HG02970 (cell line): ENCODE data around the gene PAGE2B.
"Not testable (repeated sequence)": the region's sequence is repeated elsewhere in the genome, so short reads cannot be mapped to it uniquely, and the experiment has no call there.

ENCODE experiments used
- ATAC-seq: cut with Tn5 transposase; IDR thresholded peaks from one replicate; pipeline ENCODE4 v1.9.1; 2021; ENCODE audit warnings: mild to moderate bottlenecking, moderate library complexity, moderate number of reproducible peaks; ENCODE audit not compliant: unreplicated experiment, low FRiP score

The PAGE2B gene, protein sequence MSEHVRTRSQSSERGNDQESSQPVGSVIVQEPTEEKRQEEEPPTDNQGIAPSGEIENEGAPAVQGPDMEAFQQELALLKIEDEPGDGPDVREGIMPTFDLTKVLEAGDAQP

DNA sequence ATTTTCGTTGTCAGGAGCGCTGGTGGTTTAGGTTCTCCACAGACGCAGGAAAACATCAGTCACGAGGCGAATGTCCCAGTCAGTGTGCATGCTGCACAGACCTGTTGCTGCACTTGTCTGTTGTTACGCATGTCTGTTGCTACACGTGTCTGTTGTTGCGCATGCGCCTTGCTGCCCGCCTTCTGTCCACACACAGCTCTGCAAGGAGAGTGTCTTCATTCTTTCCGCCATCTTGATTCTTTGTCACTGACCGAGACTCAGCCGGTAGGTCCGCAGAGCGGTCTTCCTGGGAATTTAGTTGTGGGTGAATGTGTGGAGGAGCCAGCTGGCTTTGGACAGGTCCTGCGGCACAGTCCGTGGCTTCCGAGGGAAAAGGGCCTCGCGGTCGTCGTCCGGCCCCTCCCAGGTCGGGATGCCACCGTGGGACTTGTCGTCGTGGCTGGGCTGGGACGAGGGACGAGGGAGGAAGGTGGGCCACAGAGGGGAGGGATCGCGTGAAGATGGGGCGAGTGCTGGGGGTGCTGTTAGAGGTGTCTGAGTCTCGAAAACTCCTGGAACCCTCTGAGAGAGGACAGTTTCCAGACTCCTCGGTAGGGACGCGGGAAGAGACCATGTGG, at the start of gene PAGE2B:
Gene PAGE2B (plus strand): TSS at position 180 of the 617 bp plus-strand sequence. CDS start 1,012 bp downstream, outside the sequence.
- no peak for ATAC-seq

DNA sequence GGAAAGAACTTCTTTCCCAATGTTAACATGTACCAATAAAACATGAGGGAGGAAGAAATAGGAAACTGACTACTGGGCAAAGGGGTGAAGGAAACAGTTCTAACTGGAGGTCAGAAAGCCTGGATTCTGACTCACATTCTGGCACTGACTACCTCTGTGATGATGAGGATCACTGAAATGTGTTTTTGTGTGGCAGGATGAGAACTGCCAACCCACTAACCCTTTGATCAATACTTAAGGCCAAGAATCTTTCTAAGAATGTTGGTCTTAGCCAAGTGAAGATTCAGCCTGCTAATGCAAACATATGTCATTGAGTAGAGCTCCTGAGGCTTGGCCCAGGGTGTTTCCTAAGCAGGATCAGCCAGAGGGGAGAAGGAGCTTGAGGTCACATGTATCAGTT, 48.7 kb upstream of the PAGE2B start:
- ATAC-seq = no peak

DNA sequence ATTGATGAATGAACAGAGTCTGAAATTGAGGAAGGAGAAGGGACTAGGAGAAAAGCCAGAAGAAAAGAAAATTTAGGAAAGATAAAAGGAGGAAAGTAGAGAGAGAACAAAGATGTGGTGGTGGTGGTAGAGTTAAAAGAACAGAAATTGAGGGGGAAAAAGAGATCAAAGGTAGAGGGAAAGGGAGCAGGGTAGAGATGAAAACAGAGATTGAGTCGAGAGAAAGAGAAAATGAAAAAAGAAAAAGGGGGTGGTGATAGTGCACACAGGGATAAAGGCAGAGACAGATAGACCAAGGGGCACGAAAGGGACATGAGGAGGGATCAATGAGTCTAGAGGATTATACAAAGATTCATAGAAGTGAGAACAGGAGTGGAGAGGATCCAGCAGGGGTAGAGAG, 48.0 kb upstream of the PAGE2B start:
- ATAC-seq = no peak

DNA sequence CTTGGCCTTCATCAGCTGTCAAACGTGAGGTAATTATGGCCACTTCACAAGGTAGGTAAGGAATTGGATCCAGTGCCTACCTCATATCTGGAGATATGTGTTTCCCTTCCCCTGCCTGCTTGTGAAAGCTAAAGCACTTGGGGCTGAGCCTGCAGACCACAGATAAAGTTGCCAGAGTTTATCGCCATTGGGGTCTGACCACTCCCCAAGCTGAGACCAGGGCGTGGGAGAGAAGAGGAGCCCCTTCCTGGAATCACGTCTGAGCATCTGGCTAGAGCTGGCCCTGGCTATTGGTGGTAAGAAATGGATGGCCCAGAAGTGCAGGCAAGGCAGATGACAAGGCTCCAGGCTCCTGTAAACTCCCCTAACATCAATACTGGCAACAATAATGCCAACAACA, 46.8 kb upstream of the PAGE2B start:
- ATAC-seq = no peak

DNA sequence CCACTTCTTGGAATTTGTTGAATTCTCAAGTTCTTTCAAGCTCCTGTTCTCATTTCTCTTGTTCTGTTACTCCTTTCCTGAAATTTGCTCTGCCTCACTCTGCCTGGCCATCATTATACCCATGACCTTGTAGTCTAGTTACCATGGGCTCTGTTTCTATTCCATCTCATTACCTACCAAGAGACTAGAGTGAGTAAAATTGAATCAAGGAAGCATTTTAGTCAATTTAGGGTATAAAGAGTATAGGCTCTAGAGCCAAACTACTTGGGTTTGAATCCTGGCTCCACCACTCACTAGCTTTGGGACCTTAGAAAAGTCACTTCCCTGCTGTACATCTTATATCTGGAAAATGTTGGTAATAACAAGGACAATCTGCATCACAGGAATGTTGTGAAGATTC, 46.2 kb upstream of the PAGE2B start:
- no peak for ATAC-seq

DNA sequence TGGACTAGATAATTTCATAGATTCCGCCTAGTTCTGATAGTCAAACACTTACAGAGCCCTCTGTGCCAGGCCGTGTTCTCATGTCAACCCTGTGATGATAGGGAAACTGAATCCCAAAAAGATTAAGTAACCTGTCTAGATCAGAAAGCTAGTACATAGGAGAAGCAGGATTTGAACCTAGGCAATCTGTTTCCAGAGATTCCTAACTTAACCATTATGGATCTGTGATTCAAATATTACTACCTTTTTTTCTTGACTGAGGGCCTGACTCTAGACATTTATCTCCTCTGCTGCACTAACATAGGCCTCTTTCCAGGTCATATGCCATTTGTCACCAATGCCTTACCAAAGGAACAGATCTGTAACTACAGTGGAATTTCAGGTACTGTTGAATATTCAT, 45.5 kb upstream of the PAGE2B start:
- no peak for ATAC-seq

DNA sequence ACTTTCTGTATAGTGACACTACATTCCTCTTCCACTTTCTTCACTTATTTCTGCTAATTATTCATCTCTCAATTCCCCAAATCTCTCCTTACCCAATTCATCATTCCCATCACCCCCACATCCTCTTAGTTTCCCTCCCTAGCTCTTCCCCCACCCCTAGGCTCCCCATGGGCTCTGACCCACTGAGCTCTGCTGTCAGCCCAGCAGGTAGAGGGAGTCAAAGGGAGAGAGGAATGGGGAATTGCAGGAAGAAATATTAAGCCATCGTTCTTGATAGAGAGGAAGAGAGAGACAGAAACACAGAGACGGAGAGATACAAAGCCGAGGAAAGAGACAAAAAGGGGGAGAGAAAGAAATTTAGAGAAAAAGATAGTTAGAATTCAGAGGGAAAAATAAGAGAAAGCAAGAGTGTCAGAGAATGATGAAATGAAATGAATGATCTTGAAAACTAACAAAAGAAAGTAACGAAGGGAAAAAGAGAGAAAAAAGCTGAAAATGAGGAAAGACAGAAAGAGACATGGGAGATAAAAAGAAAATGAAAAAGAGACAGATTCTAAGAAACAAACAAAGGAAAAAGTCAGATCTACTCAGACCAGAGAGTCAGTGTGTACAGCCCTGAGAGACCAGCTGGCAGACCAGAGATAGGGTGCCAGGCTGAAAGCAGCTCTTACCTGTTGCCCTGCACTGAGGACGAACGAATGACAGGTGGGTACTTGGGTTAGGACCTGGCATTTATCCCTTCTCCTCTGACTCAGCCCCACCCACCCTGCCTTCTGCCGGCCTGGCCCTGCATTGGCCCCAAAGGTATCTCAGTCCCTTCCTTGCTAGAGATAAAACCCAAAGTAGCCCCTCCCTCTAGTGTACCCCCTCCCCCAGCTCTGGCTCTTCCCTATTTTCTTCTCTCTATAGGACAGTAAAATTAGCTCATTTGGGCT, 44.3 kb upstream of the PAGE2B start, which contains the start of gene ALAS2:
Gene ALAS2 (minus strand): TSS at position 707 of the 935 bp plus-strand sequence. CDS start 4,977 bp downstream, outside the sequence.
- ATAC-seq = no peak

DNA sequence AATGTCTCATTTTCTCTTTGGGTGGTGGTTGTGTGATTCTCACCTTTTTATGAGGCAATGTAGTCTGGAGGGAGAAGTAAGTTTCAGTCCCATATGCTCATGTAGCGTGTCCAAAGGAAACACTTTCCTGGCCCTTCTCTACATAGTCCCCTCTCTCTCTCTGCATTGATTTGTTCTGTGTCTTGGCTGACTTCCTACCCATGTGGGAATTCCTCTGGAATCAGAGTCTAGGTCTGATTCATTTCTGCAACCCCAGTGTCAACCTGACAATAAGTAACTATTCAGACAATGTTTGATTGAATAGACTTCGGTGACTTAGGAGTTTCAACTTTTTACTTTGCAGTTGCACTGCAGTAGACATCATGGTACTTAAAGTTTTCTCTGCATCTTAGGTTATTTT, 41.4 kb upstream of the PAGE2B start:
- ATAC-seq = no peak

DNA sequence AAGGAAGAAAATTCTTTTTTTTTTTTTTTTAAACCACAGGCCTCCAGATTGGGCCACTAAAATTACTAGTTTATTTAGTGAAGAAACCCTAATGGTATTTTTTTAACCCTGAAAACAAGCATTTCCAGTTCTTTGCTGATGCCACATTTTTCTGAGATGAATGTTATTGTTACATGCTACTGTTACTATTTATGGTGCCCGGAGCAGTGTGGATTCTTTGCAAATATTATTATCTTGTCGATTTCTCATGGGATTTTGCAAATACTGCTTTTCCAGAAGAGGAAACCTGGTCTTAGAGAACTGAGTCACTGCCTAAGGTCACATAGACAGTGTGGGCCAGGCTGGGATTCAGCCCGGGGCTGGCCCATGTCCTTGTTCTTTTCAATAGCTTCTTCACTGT, 35.4 kb upstream of the PAGE2B start:
- no peak for ATAC-seq

DNA sequence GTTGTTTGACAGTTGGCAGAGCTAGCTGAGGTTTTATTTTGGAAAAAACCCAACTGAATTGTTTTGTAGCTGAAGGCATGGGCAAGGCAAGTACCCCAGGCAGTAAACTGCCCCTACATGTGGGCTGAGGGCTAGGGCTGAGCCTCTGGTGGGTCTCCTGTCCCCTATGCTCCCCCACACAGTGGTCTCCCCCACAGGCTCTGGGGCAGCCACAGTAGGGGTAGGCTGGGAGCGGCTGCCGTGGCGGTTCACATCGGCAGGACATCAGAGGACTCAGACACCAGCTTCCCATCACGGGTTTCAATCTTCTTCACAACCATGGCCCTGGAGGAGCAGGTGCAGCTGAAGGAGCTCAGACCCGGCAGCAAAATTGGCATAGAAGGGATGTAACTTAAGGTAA, 33.3 kb upstream of the PAGE2B start:
- no peak for ATAC-seq

DNA sequence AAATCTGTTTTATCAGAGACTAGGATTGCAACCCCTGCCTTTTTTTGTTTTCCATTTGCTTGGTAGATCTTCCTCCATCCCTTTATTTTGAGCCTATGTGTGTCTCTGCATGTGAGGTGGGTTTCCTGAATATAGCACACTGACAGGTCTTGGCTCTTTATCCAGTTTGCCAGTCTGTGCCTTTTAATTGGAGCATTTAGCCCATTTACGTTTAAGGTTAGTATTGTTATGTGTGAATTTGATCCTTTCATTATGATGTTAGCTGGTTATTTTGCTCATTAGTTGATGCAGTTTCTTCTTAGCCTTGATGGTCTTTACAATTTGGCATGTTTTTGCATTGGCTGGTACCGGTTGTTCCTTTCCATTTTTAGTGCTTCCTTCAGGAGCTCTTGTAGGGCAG, 24.2 kb upstream of the PAGE2B start:
- ATAC-seq = not testable (repeated sequence)

DNA sequence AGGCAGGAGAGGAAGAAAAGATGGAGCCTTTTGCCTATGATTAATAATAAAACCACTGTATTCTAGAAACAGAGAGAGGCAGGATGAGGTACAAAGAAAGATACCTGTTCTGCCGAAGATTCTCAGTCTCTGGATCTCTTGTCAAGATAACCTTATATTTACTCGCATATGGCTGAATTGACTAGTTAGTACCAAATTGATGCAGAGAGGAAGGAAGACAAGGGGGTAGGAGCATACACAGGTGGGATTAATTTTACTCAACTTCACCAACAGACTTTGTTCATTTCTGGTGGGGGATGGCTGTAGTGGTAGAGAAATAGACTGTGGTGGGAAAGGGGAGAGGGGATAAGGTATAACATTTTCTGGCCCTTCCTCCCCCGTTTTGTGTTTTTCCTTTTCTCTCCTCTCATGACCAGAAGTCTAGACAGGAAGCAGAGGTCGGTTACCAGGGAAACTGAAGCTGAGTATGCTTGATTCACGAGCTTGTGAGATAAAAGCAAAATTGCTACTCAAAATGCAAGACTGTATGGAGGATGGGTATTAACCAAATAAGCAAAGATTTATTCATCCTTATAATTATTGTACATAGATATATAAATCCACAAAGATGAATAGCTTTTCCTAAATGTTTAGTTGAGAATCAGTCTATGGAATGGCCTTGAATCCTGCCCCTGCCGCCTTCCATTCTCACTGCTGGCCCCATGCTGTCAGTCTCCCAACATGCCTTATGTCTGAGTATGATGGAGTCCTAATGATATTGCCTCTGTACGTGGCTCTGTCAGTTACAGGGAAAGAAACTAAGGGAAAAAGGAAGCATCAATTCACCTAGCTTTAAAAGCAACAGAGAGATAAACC, 17.8 kb upstream of the PAGE2B start:
- no peak for ATAC-seq

DNA sequence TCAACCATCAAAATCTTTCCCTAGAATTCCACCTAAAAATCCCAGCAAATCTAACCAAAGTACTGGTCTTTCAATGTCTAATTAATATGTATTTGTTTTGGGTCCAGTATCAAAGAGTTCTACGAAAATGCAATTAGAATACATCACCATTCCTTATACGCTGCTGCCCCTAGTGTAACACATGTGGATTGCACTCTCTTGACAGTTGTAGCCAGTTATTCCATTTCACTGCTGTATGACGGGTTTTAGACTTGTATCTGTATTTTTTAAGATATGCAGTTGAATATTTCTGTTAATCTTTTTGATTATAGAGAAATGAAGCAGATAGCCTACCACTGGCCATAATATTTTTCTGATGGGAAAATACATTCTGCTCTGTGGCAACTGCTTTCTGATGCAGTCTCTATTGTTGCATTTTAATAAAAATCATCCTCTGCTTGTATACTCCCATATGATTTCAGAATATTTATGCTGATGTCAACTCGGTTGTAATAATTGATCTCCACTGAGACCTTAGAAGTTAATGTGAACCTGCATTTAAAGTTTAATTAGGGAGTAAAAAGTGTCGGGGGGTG, 17.1 kb upstream of the PAGE2B start:
- no peak for ATAC-seq

DNA sequence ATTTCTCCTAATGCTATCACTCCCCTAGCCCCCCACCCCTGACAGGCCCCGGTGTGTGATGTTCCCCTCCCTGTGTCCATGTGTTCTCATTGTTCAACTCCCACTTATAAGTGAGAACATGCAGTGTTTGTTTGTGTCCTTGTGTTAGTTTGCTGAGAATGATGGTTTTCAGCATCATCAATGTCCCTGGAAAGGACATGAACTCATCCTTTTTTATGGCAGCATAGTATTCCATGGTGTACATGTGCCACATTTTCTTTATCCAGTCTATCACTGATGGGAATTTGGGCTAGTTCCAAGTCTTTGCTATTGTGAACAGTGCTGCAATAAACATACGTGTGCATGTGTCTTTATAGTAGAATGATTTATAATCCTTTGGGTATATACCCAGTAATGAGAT, 7.7 kb upstream of the PAGE2B start:
- ATAC-seq = not testable (repeated sequence)

DNA sequence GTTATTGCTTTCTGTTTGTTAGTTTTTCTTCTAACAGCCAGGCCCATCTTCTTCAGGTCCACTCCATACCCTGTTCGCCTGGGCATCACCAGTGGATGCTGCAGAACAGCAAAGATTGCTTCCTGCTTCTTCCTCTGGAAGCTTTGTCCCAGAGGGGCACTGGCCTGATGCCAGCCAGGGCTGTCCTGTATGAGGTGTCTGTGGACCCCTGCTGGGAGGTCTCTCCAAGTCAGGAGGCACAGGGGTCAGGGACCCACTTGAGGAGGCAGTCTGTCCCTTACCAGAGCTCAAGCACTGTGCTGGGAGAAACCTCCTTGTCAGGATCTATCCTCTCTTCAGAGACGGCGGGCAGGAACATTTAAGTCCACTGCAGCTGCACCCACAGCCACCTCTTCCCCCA, 2.5 kb upstream of the PAGE2B start:
- no peak for ATAC-seq

DNA sequence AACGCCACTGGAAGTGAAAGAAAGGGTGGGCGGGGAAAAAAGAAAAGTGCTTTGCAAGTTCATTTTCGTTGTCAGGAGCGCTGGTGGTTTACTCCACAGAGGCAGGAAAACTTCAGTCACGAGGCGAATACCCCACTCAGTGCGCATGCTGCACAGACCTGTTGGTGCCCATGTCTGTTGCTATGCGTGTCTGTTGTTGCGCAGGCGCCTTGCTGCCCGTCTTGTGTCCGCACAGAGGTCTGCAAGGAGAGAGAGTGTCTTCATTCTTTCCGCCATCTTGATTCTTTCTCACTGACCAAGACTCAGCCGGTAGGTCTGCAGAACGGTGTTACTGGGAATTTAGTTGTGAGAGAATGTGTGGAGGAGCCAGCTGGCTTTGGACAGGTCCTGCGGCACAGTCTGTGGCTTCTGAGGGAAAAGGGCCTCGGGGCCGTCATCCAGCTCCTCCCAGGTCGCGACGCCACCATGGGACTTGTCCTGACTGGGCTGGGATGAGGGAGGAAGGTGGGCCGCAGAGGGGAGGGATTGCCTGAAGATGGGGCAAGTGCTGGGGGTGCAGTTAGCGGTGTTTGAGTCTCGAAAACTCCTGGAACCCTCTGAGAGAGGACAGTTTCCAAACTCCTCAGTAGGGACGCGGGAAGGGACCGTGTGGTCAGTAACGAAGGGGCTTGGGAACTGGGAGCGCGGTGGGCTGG, 14.1 kb downstream of the PAGE2B start, which contains the start of gene PAGE2:
Gene PAGE2 (plus strand): TSS at position 224 of the 695 bp plus-strand sequence. CDS start 1,003 bp downstream, outside the sequence.
- no peak for ATAC-seq

DNA sequence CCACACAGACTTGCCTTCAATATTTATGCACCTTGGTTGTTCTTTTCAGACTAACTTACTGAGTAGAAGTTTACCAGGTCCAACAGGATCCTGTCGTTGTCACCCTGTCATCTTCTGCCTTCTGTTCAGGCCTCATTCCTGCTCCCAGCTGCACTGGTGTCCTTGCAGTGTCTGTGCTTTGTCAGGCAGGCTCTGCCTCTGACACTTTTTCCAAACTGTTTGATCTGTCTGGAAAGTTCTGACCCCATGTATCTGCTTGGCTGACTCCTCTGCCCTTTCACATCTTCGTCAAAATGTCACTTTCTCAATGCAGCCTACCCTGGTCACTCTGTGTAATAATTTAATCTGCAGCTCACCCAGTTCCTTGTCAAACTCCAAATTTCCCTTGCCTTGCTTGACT, 23.9 kb downstream of the PAGE2B start:
- no peak for ATAC-seq

DNA sequence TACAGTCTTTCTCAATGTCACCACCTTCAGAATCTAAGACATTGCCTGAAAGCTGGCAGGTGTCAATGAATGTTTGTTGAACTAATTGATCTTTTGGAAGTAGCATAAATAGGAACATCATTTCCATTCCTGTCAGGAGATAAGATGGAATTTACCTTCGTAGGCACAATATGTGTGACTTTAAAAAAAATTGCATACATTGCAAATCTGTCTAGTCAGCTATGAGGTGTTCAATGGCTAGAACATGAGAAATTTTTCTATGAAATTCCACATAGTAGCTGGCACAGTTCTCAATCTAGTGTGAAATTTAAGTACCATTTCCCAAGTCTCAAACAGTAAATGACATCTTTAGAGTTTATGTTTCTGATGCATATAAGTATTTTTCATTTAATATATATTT, 24.3 kb downstream of the PAGE2B start:
- no peak for ATAC-seq

DNA sequence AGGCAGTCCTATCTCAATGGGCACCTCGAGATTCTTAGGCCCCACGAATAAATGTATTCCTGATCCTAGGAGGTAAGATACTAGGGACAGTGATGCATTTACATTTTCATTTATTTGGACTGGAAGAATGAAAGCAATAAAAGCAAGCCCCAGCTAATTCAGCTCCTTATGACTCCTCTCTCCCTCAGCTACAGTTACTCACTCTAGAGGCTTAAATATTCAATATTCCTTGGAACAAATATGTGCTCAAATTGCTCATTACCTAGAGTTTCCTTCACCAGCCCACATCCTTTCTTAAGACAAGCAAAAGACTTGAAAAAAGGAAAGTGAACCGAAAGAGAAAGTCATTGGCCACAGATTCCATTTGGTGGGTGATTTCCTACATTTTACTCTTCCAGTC, 27.9 kb downstream of the PAGE2B start:
- ATAC-seq = no peak

DNA sequence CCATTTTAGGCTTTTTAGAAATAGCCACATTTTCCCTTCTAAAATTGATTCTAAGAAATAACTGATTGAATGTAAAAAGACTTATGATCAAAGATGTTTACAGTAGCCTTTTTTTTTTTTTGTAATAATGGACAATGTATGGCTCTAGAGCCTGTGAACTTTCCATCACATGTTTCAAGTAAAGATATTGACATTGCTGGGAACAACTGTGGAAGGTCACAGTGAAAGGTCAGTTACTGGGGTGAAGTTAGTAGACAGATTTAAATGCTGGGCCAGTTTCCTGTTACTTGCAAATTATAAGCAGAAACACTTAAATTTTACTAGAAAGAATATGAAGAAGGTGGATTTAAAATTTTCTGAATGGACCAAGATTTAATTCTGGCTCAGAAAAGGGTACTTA, 32.4 kb downstream of the PAGE2B start:
- no peak for ATAC-seq
